ENCODE data around the gene IFNAR1.
"Not testable (repeated sequence)": the region's sequence is repeated elsewhere in the genome, so short reads cannot be mapped to it uniquely, and the experiment has no call there.

Gene IFNAR1

GRCh38 chr21:33350676-33351075 is 25.9 kb downstream of the IFNAR1 start:
- DNase-seq: no peak

- no peak for DNase-seq
Measured at GRCh38 chr21:33355355-33355754, 30.6 kb downstream of the IFNAR1 start.

DNA sequence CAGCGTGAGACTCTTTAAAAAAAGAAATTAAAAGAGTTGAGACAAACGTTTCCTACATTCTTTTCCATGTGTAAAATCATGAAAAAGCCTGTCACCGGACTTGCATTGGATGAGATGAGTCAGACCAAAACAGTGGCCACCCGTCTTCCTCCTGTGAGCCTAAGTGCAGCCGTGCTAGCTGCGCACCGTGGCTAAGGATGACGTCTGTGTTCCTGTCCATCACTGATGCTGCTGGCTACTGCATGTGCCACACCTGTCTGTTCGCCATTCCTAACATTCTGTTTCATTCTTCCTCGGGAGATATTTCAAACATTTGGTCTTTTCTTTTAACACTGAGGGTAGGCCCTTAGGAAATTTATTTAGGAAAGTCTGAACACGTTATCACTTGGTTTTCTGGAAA is 31.2 kb downstream of the IFNAR1 start:
- no peak for DNase-seq

DNA sequence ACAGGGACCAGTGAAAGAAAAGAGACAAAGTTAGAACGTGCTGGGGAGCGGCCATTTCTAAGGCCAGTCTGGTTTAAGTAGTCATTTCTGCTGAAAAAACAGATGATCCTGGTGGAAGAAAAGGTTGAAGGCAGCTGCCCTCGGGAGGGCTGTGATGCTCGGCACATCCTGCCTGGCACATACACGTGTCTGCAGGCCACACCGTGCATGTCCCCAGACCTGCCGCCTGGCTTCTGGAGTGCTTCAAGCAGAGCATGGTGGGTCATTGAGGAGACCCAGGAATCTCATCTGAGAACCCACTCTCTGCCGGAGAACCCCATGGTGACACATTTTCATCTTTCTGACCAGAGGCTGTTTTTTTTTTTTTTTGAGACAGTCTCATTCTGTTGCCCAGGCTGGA is 32.4 kb downstream of the IFNAR1 start:
- no peak for DNase-seq

GRCh38 chr21:33359446-33359845 is 34.7 kb downstream of the IFNAR1 start:
- no peak for DNase-seq

- DNase-seq: no peak
Measured at GRCh38 chr21:33360281-33360680, 35.5 kb downstream of the IFNAR1 start.

GRCh38 chr21:33360881-33361602 is 36.3 kb downstream of the IFNAR1 start:
- DNase-seq: peak; percentile 96

GRCh38 chr21:33362044-33362555 is 37.3 kb downstream of the IFNAR1 start:
- DNase-seq: peak; percentile 46

- not testable (repeated sequence) for DNase-seq
Measured at GRCh38 chr21:33363911-33364609, 39.3 kb downstream of the IFNAR1 start.

- no peak for DNase-seq
Measured at GRCh38 chr21:33364830-33365229, 40.1 kb downstream of the IFNAR1 start.

- DNase-seq: no peak
Measured at GRCh38 chr21:33367309-33367973, 42.7 kb downstream of the IFNAR1 start.

DNA sequence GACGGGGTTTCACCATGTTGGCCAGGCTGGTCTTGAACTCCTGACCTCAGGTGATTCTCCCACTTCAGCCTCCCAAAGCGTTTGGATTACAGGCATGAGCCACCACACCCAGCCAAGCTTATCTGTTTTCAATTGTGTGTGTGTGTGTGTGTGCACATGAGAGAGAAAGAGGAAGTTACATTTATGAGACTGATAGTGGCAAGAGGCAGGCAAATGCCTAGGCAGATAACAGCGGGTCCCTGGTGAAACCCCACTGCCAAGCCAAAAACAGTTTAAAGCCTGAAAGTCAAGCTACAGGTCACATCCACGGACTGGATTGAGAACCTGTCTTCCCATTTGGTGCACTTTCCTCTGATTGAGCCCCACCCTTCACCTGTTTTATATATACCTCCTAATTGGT is 43.4 kb downstream of the IFNAR1 start:
- DNase-seq: no peak

- DNase-seq: no peak
Measured at GRCh38 chr21:33368576-33368975, 43.8 kb downstream of the IFNAR1 start.

- DNase-seq: no peak
Measured at GRCh38 chr21:33369586-33369985, 44.8 kb downstream of the IFNAR1 start.

- DNase-seq: no peak
Measured at GRCh38 chr21:33370305-33370704, 45.5 kb downstream of the IFNAR1 start.

GRCh38 chr21:33371366-33371765 is 46.6 kb downstream of the IFNAR1 start:
- DNase-seq: no peak

DNA sequence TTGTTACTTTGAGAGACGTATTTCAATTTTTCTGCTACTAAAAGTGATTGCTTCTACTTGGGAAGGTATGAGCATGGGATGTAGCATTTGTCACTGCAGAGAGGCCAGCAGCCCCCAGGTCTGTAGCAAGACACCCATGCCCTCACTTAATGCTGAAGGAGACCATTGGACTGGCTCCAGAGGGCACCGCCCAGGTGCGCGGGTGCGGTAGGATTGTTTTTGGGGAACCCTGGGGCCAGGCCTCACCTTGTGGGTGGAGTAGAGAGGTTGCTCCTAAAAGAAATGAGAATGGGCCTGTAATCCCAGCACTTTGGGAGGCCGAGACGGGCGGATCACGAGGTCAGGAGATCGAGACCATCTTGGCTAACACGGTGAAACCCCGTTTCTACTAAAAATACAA is 47.8 kb downstream of the IFNAR1 start:
- DNase-seq: no peak

GRCh38 chr21:33373451-33373850 is 48.7 kb downstream of the IFNAR1 start:
- DNase-seq: no peak

DNA sequence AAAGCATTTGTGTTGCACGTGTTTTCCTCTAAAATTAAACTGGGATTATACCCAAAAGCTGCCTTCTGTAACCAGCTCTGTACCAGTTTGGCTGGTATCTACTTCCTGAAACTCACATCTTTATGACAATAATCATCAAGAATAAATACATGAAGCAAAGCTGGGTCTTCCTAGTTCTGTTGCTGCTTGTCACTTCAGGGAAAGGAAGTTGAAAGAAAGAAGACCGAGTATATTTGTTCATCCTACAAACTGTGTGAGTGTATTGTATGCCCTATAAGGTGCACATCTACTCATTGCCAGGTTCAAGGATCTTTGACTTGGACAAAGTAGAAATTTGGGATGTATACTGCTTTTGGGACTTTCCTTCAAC is 49.3 kb downstream of the IFNAR1 start:
- DNase-seq: no peak

DNA sequence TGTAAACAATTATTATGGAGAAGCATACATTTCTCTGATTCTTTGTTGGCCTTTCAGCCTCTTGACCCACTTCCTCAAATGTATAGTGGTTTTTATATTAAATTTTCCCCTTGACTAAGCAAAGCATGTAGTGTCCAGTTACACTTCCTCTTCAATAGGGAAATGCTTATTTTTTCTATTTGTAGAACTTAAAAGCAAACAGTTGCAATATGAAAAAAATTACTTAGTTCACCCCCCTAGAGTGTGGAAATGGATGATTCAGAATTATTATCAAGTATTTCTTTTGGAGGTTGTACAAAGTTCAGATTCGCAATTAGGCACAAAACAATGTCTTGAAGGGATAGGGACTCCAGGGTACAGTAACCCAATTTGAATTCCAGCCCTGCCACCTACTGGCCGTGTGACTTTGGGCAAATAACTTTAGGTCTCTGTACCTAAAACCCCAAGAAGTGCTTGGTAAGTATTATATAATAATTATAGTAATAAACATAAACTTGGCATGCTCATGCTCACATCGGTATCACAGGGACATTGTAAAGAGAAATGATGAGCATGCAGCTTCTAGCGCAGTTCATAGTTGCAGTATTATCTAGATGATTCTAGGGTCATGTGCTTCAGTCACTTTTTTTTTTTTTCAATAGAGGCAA is 49.8 kb downstream of the IFNAR1 start:
- DNase-seq: peak; percentile 68

DNA sequence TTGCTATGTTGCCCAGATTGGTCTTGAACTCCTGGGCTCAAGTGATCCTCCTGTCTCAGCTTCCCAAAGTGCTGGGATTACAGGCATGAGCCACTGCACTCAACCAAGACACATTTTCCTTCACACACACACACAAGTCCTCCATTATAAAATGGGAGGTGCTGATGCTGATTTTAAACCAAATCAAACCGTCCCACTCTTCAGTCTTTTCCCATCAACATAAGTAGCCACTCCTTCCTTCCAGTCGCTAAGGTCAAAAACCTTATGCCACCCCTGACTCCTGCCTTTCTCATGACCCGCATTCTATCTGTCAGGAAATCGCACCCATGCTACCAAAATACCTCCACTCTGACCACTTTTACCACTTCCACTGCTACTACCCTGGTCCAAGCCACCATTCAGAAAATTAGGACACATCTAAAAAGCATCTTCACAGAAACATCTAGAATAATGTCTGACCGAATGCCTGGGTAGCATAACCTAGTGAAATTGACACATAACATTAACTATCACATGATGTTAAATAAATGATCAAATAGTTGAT is 50.4 kb downstream of the IFNAR1 start:
- no peak for DNase-seq

GRCh38 chr21:33377221-33377920 is 52.6 kb downstream of the IFNAR1 start:
- DNase-seq: no peak
